Urinary bladder (tissue), 4 donors: ENCODE data around the gene CHSY1. TPM values are rescaled to one million over a fixed set of nuclear protein-coding genes. Genes with fewer than 3 reads are reported as not detected.
"Not testable (repeated sequence)": the region's sequence is repeated elsewhere in the genome, so short reads cannot be mapped to it uniquely, and the experiment has no call there.

Experiments
- DNase-seq: peaks from one replicate; pipeline ENCODE4 v3.0.0-alpha.2; 2015; ENCODE audit errors: extremely low spot score
- H3K27ac ChIP-seq: one replicate; pipeline ENCODE4 v1.5.1; 2013; ENCODE audit warnings: low read depth, mild to moderate bottlenecking, moderate library complexity
- H3K36me3 ChIP-seq: one replicate; pipeline ENCODE4 v1.6.1; 2013; ENCODE audit warnings: mild to moderate bottlenecking, moderate library complexity; ENCODE audit not compliant: insufficient read depth
- H3K4me1 ChIP-seq: one replicate; pipeline ENCODE4 v1.6.1; 2013; ENCODE audit warnings: mild to moderate bottlenecking, moderate library complexity; ENCODE audit not compliant: insufficient read depth
- H3K4me3 ChIP-seq: one replicate; pipeline ENCODE4 v1.5.1; 2013; ENCODE audit warnings: low read depth, low read length
- WGBS: extraction: QIAGEN DNeasy Blood & Tissue Kit; methylation state at CpG from one replicate; pipeline ENCODE4 v1.1.7; 2013; 5-methylcytosine and 5-hydroxymethylcytosine counted together
- polyA plus RNA-seq: library from polyadenylated mRNA; stranded (reverse); fragments of 200-250 nt; gene quantifications from one replicate; pipeline ENCODE4 v1.2.3, GENCODE V29; 2013
- total RNA-seq: library from RNA; depleted of rRNA; stranded (reverse); fragments of >200 nt; gene quantifications from one replicate; pipeline ENCODE4 v1.2.3, GENCODE V29; 2014
- donor health status: healthy with polysubstance abuse.
- donor health status: healthy.

CHSY1 gene
- total and polyA plus RNA-seq, 2 donors: 18.7 to 42.6 TPM

GRCh38 chr15:101220060-101220459 lies 31.8 kb downstream of the CHSY1 start:
- WGBS: 71% methylated on average over 2 of the region's 2 CpGs

DNA sequence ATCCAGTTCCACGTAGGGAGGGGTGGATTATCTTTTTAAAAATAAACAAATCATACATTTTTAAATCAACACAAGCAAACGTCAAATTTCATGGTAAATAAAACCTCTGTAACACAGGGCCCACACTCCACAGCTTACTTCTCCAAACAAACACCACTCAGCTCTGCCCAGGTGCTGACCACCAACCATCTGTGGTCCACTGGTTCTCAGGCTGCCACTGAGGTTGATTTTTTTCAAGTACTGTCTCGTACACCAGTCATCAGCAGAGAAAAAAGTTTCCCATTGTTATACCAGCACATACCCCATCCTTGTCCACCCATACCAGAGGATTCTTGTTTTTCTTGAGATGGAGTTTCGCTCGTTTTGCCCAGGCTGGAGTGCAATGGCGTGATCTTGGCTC lies 32.4 kb downstream of the CHSY1 start:
- Histone ChIP-seq H3K27ac (no peak overlapping the region), H3K4me1 (no peaks in the 10 kb centered on the region), H3K4me3 (no peak overlapping the region), H3K36me3 (no peaks in the 10 kb centered on the region)
- 77% methylated on average over 6 of the region's 6 CpGs for WGBS
- DNase-seq: no peak

More at GRCh38 chr15:101220060-101220459, 31.8 kb downstream of the CHSY1 start:
- H3K36me3 ChIP-seq: no peaks in the 10 kb centered on the region
- no peak overlapping the region for H3K27ac ChIP-seq
- no peaks in the 10 kb centered on the region for H3K4me1 ChIP-seq
- no peak for DNase-seq
- H3K4me3 ChIP-seq: no peak overlapping the region

GRCh38 chr15:101217446-101217845 lies 34.4 kb downstream of the CHSY1 start:
- Histone ChIP-seq H3K27ac (no peak overlapping the region), H3K36me3 (no peaks in the 10 kb centered on the region), H3K4me1 (no peaks in the 10 kb centered on the region), H3K4me3 (no peak overlapping the region)
- WGBS: 91% methylated on average over 6 of the region's 6 CpGs
- no peak for DNase-seq

GRCh38 chr15:101216100-101216499 lies 35.7 kb downstream of the CHSY1 start:
- Histone ChIP-seq H3K27ac (no peak overlapping the region), H3K36me3 (no peaks in the 10 kb centered on the region), H3K4me3 (no peak overlapping the region), H3K4me1 (no peaks in the 10 kb centered on the region)
- DNase-seq: no peak
- WGBS: 41% methylated on average over 3 of the region's 3 CpGs

GRCh38 chr15:101215681-101216080 lies 36.2 kb downstream of the CHSY1 start:
- Histone ChIP-seq H3K4me1 (no peaks in the 10 kb centered on the region), H3K27ac (no peak overlapping the region), H3K4me3 (no peak overlapping the region), H3K36me3 (no peaks in the 10 kb centered on the region)
- 93% methylated on average over 4 of the region's 4 CpGs for WGBS
- no peak for DNase-seq

- DNase-seq, H3K27ac ChIP-seq, H3K4me3 ChIP-seq, H3K36me3 ChIP-seq, H3K4me1 ChIP-seq: not testable (repeated sequence)
- WGBS: 95% methylated on average over 6 of the region's 6 CpGs
These were observed 37.3 kb downstream of the CHSY1 start for GRCh38 chr15:101214435-101215097.

- Histone ChIP-seq H3K4me3 (no peak overlapping the region), H3K36me3 (no peaks in the 10 kb centered on the region), H3K27ac (no peak overlapping the region), H3K4me1 (no peaks in the 10 kb centered on the region)
- 89% methylated on average over 5 of the region's 5 CpGs for WGBS
- DNase-seq: no peak
These were observed 38.3 kb downstream of the CHSY1 start for GRCh38 chr15:101213570-101213969.

DNA sequence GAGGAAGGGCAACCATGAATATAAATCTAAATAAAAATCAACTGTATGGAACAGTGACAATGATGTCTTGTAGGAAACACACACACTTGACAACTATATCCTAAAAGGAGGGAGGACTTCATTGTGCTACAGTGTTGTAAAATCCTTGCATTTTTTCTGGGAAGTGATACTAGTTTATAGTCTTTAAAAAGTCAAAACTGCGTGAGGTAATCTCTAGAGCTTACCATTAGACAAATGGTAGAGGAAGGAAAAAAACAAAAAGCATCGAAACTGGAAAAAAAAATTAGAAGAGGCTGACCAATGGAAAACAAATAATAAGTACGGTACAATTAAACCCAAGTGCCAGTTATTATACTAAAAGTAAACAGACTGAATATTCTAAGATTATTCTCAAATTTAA lies 38.7 kb downstream of the CHSY1 start:
- Histone ChIP-seq H3K36me3 (no peaks in the 10 kb centered on the region), H3K27ac (no peak overlapping the region), H3K4me3 (no peak overlapping the region), H3K4me1 (no peaks in the 10 kb centered on the region)
- DNase-seq: no peak
- WGBS: 50% methylated on average over 3 of the region's 3 CpGs

GRCh38 chr15:101211897-101212296 lies 40.0 kb downstream of the CHSY1 start:
- DNase-seq: no peak
- 77% methylated on average over 4 of the region's 4 CpGs for WGBS
- no peaks in the 10 kb centered on the region for H3K4me1 ChIP-seq
- H3K4me3 ChIP-seq: no peak overlapping the region
- no peaks in the 10 kb centered on the region for H3K36me3 ChIP-seq
- H3K27ac ChIP-seq: no peak overlapping the region

GRCh38 chr15:101210466-101210865 lies 41.4 kb downstream of the CHSY1 start:
- WGBS: 46% methylated on average over 2 of the region's 2 CpGs
- H3K4me1 ChIP-seq: peaks cover 2% of the 10 kb centered on the region
- no peak overlapping the region for H3K4me3 ChIP-seq
- DNase-seq: no peak
- H3K27ac ChIP-seq: no peak overlapping the region
- no peaks in the 10 kb centered on the region for H3K36me3 ChIP-seq

- H3K4me1 ChIP-seq: peaks cover 2% of the 10 kb centered on the region
These were observed 41.8 kb downstream of the CHSY1 start for GRCh38 chr15:101210058-101210457.

DNA sequence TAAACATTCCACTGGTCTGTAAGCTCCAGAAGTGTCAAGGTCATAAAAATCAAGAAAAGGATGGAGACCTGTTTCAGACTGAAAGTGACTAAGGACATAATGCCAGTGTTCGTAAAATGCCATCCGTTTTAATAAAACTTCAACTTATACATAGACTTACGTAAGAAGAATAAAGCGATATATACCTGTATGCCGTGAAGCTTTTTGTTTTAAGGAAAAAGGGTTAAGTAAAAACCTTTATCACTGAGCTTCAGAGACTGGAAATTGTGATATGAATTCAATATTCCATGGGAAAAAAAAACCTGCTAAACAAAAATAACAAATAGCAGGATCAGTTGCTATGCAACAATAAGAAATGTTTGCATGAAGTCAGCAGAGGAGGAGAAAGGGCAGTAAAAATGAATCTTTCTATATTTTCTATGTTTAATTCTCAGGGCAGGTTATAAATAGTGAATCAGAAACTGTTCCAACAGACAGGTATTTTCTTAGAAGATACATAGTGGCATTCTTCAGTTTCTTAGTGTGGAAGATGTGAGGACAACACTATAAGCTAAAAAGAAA lies 42.5 kb downstream of the CHSY1 start:
- Histone ChIP-seq H3K36me3 (no peaks in the 10 kb centered on the region), H3K4me3 (no peak overlapping the region), H3K4me1 (peaks cover 2% of the 10 kb centered on the region), H3K27ac (no peak overlapping the region)
- DNase-seq: no peak
- WGBS: 83% methylated on average over 5 of the region's 5 CpGs

More at GRCh38 chr15:101210058-101210457, 41.8 kb downstream of the CHSY1 start:
- Histone ChIP-seq H3K4me3 (no peak overlapping the region), H3K27ac (no peak overlapping the region), H3K36me3 (no peaks in the 10 kb centered on the region)
- 28% methylated on average over 1 of the region's 1 CpG for WGBS
- DNase-seq: no peak

DNA sequence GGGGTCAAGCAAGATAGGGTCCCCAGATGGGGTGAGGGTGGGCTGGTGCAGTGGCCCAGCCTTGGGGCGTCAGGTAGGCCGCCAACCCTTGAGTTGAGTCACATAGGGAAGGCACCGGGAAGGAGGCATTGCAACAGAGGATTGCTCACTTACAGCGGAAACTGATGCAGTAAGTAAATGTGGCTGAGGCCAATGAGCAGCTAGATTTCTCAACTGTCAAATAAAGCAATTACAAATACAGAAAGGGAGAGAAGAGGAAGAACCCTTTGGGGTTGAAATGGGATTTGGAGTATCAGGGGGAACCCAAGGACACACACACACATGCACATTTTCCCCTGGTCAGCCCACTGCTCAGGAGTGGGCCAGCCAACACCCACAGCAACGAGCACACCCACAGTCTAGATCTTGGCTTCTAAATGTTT lies 44.0 kb downstream of the CHSY1 start:
- Histone ChIP-seq H3K36me3 (no peaks in the 10 kb centered on the region), H3K4me3 (no peak overlapping the region), H3K4me1 (peaks cover 2% of the 10 kb centered on the region), H3K27ac (no peak overlapping the region)
- WGBS: 89% methylated on average over 5 of the region's 5 CpGs
- DNase-seq: no peak

- H3K4me1 ChIP-seq: peaks cover 2% of the 10 kb centered on the region
- H3K27ac ChIP-seq: no peak overlapping the region
- 70% methylated on average over 12 of the region's 12 CpGs for WGBS
- DNase-seq: no peak
- H3K36me3 ChIP-seq: no peaks in the 10 kb centered on the region
- no peak overlapping the region for H3K4me3 ChIP-seq
These were observed 45.7 kb downstream of the CHSY1 start for GRCh38 chr15:101206176-101206591.
